Left ventricle myocardium inferior (tissue), 1 donor: ENCODE results near the gene ARHGAP45. TPM values are rescaled to one million over a fixed set of nuclear protein-coding genes. Genes with fewer than 3 reads are reported as not detected.

Source experiments
- DNase-seq: peaks from one replicate; pipeline ENCODE4 v3.0.0-alpha.2; 2020
- H3K27ac ChIP-seq: fragments of 200-600 bp; replicated peaks from 2 replicates; pipeline ENCODE4 v1.8.0; 2021
- H3K27me3 ChIP-seq: fragments of 200-600 bp; 2 replicates; pipeline ENCODE4 v1.8.0; 2021; ENCODE audit warnings: low read depth
- H3K36me3 ChIP-seq: fragments of 200-600 bp; 2 replicates; pipeline ENCODE4 v1.8.0; 2021
- H3K4me1 ChIP-seq: fragments of 200-600 bp; 2 replicates; pipeline ENCODE4 v1.8.0; 2021
- H3K4me3 ChIP-seq: fragments of 200-600 bp; 2 replicates; pipeline ENCODE4 v1.8.0; 2021; ENCODE audit warnings: mild to moderate bottlenecking, moderate library complexity
- H3K9me3 ChIP-seq: fragments of 200-600 bp; replicated peaks from 2 replicates; pipeline ENCODE4 v1.8.0; 2021
- CTCF ChIP-seq: fragments of 200-600 bp; IDR thresholded peaks from 2 replicates; pipeline ENCODE4 v1.8.0; 2021; ENCODE audit warnings: antibody characterized with exemption, mild to moderate bottlenecking, borderline replicate concordance
- intact Hi-C: fragments of 100-400 bp; cut with micrococcal nuclease; formaldehyde crosslinking; loops from one replicate; pipeline ENCODE4 v1.11.0; 2022
- long read RNA-seq: library from polyadenylated mRNA; unstranded; transcript quantifications from one replicate; pipeline ENCODE4 v2.0.0, GENCODE V29; 2021
- total RNA-seq: library from RNA; stranded (reverse); fragmentation: NEBNext Ultra II Directional; extraction: Animal tissue kit (Norgen Biotek cat#: 25700); gene quantifications from one replicate; pipeline ENCODE4 v1.2.1, GENCODE V29; 2021
- donor health status: DM: no; HTN: yes; CAD: no; lungs with severe emphysema.

ARHGAP45 gene
- 4.8 TPM for total RNA-seq
- long read RNA-seq, full-length matches to known transcripts, result 7 of 12 reads
- long read RNA-seq, partial matches to known transcripts, result 3 of 12 reads
- long read RNA-seq, other reads (novel, unspliced or antisense), result 2 of 12 reads

- TF ChIP-seq CTCF, result no peak
- no peaks in the 10 kb centered on the region for H3K9me3 ChIP-seq
- DNase-seq, result no peak
- H3K4me3 ChIP-seq, result peak within 1 kb of the TSS; percentile 60
- peaks cover 69% of the 10 kb centered on the region for H3K27me3 ChIP-seq
- peaks cover 58% of the 10 kb centered on the region for H3K4me1 ChIP-seq
- no peaks in the 10 kb centered on the region for H3K36me3 ChIP-seq
- peak within 1 kb of the TSS; percentile 51 for H3K27ac ChIP-seq
- intact Hi-C loops, result no loop called here
Measured at GRCh38 chr19:1066748-1067340, at the start of gene ARHGAP45. Gene ARHGAP45, plus strand, starts transcription at chr19:1067167. Its CDS starts 239 bp downstream, at chr19:1067406.

DNA sequence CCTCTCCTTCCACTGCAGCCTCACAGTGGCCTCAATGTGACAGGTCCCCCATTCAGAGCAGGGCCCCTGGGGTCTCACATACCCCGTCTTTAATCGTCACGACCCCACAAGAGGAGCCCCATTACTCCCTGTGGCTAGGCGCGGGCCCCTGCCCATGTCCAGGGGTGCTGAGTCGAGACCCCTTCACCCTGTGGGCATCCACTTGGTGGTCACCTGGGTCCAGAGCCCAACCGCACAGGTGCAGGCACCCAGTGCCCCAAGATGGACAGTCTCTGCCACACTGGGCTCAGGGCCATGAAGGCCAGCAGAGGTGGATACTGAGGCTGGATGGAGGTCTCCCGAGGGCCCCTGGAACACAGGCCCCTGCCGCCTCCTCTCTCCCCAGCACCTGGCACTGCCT is 49.1 kb upstream of the ARHGAP45 start:
- no peaks in the 10 kb centered on the region for H3K27me3 ChIP-seq
- DNase-seq, result peak; percentile 13
- H3K36me3 ChIP-seq, result peaks cover 15% of the 10 kb centered on the region
- H3K4me1 ChIP-seq, result peaks cover 87% of the 10 kb centered on the region
- peak overlapping the region; percentile 65 for H3K27ac ChIP-seq
- intact Hi-C loops, result no loop called here
- H3K9me3 ChIP-seq, result no peaks in the 10 kb centered on the region
- no peak for TF ChIP-seq CTCF
- peak overlapping the region; percentile 89 for H3K4me3 ChIP-seq

GRCh38 chr19:1018393-1018792 is 48.6 kb upstream of the ARHGAP45 start:
- intact Hi-C loops, result no loop called here
- peak overlapping the region; percentile 89 for H3K4me3 ChIP-seq
- H3K27ac ChIP-seq, result peak overlapping the region; percentile 65
- DNase-seq, result no peak
- H3K27me3 ChIP-seq, result no peaks in the 10 kb centered on the region
- H3K4me1 ChIP-seq, result peaks cover 92% of the 10 kb centered on the region
- H3K36me3 ChIP-seq, result peaks cover 10% of the 10 kb centered on the region
- no peaks in the 10 kb centered on the region for H3K9me3 ChIP-seq
- no peak for TF ChIP-seq CTCF

GRCh38 chr19:1018932-1019615 is 47.9 kb upstream of the ARHGAP45 start:
- peaks cover 87% of the 10 kb centered on the region for H3K4me1 ChIP-seq
- H3K27ac ChIP-seq, result peak overlapping the region; percentile 96
- intact Hi-C loops, result no loop called here
- peak overlapping the region; percentile 89 for H3K4me3 ChIP-seq
- H3K9me3 ChIP-seq, result no peaks in the 10 kb centered on the region
- no peaks in the 10 kb centered on the region for H3K27me3 ChIP-seq
- peak; percentile 15 for DNase-seq
- peaks cover 3% of the 10 kb centered on the region for H3K36me3 ChIP-seq
- no peak for TF ChIP-seq CTCF

DNA sequence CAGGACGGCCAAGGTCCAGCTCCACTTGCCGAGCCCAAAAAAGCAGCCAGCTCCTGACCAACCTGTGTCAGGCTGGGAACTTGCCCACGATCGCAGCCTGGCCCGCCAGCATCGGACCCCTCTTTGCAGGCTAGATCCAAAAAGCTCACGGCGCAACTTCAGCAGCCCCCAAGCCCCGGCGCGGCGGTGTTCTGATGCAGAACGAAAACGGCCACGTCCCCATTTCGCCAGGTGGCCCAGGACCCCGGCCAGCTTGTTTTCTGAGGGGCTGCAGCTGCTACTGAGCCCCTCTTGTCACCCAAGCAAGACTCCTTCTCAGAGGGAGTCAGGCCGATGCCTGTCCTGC is 47.4 kb upstream of the ARHGAP45 start:
- DNase-seq, result no peak
- H3K4me1 ChIP-seq, result peaks cover 83% of the 10 kb centered on the region
- H3K4me3 ChIP-seq, result peak overlapping the region; percentile 89
- TF ChIP-seq CTCF, result no peak
- no peaks in the 10 kb centered on the region for H3K36me3 ChIP-seq
- H3K27me3 ChIP-seq, result no peaks in the 10 kb centered on the region
- no peaks in the 10 kb centered on the region for H3K9me3 ChIP-seq
- H3K27ac ChIP-seq, result peak overlapping the region; percentile 96
- intact Hi-C loops, result no loop called here
